DMS 273 (cell line): ENCODE results near the gene TAF1L.
A peak's percentile ranks its signal among the peaks of the same experiment; 100 is the strongest.

Experiments
- DNase-seq: peaks from one replicate; lab custom pipeline; 2025; ENCODE audit not compliant: unreplicated experiment; lab: John Stamatoyannopoulos, UW

TAF1L gene

GRCh38 chr9:32589083-32589723 lies 46.3 kb downstream of the TAF1L start:
- peak; percentile 63 for DNase-seq

- no peak for DNase-seq
Observed at GRCh38 chr9:32587901-32588300, 47.6 kb downstream of the TAF1L start.

- DNase-seq: no peak
Observed at GRCh38 chr9:32584784-32585183, 50.7 kb downstream of the TAF1L start.

GRCh38 chr9:32581512-32582143 lies 53.8 kb downstream of the TAF1L start:
- peak; percentile 70 for DNase-seq

- no peak for DNase-seq
Observed at GRCh38 chr9:32580631-32581300, 54.7 kb downstream of the TAF1L start.

- peak; percentile 76 for DNase-seq
Observed at GRCh38 chr9:32579706-32580331, 55.6 kb downstream of the TAF1L start.
